Hindlimb muscle (tissue), 1 donor: ENCODE measurements around the gene PPP2R5A. TPM values are rescaled to one million over a fixed set of nuclear protein-coding genes. Genes with fewer than 3 reads are reported as not detected.
"Not testable (repeated sequence)": the region's sequence is repeated elsewhere in the genome, so short reads cannot be mapped to it uniquely, and the experiment has no call there.

Experiments used
- DNase-seq: peaks from one replicate; pipeline ENCODE4 v3.0.0-alpha.2; 2013
- polyA plus RNA-seq: library from polyadenylated mRNA; unstranded; fragments of 120-200 nt; gene quantifications from one replicate; pipeline ENCODE4 v1.2.1, GENCODE V29; 2013; ENCODE audit not compliant: insufficient read length

Gene PPP2R5A
- polyA plus RNA-seq, 1 donor = 26.6 TPM

- DNase-seq = no peak
Observed at GRCh38 chr1:212302745-212303383, 17.7 kb downstream of the PPP2R5A start.

- DNase-seq = no peak
Observed at GRCh38 chr1:212305342-212305741, 20.1 kb downstream of the PPP2R5A start.

GRCh38 chr1:212305984-212306452 lies 20.8 kb downstream of the PPP2R5A start:
- DNase-seq = not testable (repeated sequence)

- no peak for DNase-seq
Observed at GRCh38 chr1:212309967-212310366, 24.8 kb downstream of the PPP2R5A start.

DNA sequence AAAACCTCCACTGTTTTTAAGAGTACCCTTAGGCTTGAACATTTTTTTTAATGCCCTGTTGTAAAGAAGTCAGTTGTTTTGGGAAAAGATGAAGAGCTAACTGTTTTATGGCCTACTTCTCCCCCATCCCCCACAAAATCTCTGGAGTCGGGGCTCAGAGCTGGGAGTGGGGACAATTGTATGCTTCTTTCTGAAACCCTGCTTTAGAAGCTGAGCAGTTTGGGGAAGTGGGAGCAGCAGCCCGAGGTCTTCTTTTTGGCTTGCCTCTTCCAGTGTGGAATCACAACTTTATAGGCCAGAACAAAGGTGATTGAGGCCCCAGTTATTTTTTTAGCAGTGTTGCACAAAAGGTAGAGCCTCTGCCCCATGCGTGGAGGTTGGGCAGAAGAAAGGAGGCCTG lies 25.2 kb downstream of the PPP2R5A start:
- DNase-seq = no peak

- DNase-seq = no peak
Observed at GRCh38 chr1:212311836-212312497, 26.8 kb downstream of the PPP2R5A start.

- no peak for DNase-seq
Observed at GRCh38 chr1:212313616-212314015, 28.4 kb downstream of the PPP2R5A start.

DNA sequence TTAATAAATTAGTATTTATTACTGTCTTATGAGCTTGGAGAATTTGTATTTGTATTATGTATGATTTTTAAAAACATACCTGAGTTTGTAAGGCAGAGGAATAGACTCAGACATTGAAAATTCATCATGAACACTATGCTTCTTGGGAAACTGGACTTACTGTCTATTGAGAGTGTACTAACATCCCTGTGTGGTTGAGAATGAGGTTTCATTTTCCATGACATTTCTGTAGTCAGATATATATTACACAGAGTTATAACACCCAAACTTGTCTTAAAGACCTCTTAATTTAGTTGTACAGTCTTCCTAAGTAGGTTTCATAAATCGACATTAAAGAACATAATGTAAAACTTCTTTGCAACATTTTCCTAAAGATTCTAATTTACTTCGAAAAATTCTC lies 30.0 kb downstream of the PPP2R5A start:
- no peak for DNase-seq

GRCh38 chr1:212315907-212316306 lies 30.7 kb downstream of the PPP2R5A start:
- DNase-seq = no peak

- no peak for DNase-seq
Observed at GRCh38 chr1:212317916-212318315, 32.7 kb downstream of the PPP2R5A start.

- not testable (repeated sequence) for DNase-seq
Observed at GRCh38 chr1:212321031-212321430, 35.8 kb downstream of the PPP2R5A start.

GRCh38 chr1:212323066-212323465 lies 37.9 kb downstream of the PPP2R5A start:
- DNase-seq = no peak

GRCh38 chr1:212326541-212326940 lies 41.3 kb downstream of the PPP2R5A start:
- DNase-seq = no peak

DNA sequence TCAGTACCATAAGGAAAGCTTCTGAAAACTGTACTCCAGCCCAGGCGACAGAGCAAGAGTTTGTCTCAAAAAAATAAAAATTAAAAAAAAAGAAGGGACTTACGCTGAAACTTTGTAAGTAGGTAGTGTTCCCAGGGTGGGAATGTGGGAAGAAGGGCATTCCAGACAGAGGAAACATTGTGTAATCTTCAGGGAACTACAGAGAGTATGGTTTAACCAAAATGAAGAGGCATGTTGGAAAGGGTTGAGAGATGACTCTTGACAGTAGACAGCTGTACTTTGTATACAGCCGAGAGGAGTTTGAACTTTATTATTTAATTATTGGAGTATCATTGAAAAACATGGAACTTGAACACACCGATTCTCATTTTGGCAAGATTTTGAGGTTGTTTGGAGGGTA lies 43.0 kb downstream of the PPP2R5A start:
- DNase-seq = no peak

DNA sequence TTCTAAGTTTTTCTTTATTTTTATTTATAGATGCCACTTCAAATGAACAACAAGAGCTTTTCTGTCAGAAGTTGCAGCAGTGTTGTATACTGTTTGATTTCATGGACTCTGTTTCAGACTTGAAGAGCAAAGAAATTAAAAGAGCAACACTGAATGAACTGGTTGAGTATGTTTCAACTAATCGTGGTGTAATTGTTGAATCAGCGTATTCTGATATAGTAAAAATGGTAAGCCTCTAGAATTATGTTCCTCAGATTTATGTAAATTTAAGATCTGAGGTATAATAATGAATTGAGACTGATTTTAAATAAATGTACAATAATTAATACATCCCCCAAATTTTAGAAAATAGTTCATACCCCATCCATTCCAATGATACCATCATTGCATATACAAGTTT lies 43.9 kb downstream of the PPP2R5A start:
- no peak for DNase-seq

DNA sequence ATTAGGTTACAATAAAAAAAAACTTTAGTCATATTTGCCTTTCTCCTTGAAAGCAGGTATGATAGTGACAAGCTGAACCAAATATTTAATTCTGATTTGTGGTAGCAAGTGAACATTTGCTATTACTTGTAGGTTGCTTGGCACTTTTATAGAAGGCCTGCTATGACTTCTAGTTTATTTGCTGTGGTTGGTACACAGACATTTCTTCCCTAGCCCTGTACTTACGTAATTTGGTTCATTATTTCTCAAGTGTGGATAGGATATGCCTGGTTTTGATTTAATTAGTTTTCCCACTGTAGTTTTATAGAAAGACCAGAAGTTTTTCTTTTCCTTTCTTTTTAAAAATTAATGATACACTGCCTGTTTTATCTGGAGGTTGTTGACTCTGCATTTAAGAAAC lies 55.9 kb downstream of the PPP2R5A start:
- no peak for DNase-seq

GRCh38 chr1:212344905-212345304 lies 59.7 kb downstream of the PPP2R5A start:
- no peak for DNase-seq

DNA sequence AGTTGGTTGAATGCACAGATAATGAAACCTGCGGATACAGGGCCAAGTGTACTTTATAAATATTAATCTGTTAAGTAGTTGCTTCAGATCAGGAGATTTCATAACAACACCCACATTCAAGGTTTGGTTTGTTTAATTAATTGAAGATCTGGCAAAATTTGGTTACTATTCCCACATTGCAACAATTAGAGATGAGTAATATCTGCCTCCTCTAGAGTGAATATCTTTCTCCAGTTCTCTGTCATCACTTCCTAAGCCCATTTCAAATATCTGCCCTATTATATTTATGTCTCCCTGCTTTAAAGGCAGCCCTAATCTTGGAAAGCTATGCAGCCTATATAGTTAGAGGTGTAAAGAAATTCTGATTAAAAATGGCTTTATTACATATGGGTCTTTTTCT lies 61.4 kb downstream of the PPP2R5A start:
- no peak for DNase-seq

DNA sequence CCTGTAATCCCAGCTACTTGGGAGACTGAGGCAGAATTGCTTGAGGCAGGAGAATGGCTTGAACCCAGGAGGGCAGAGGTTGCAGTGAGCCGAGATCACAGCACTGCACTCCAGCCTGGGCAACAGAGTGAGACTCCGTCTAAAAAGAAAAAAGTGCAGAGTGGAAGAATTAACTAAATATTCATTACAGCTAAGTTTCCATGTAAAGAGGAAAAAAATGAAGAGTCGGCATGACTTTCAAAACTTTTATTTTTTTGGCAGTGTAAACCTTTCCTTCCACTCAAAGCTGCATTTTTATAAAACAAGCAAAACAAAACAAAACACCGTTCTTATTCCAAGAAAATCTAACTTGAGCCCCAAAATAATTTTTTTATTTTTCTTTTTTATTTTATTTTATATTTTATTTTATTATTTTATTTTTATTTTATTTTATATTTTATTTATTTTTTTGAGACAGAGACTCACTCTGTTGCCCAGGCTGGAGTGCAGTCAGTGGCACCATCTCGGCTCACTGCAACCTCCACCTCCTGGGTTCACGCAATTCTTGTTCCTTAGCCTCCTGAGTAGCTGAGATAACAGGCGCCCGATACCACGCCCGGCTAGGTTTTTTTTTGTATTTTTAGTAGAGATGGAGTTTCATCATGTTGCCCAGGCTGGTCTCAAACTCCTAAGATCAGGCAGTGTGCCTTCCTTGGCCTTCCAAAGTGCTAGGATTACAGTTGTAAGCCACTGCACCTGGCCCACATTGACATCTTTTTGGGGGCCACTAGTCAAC lies 66.6 kb downstream of the PPP2R5A start:
- no peak for DNase-seq

- no peak for DNase-seq
Observed at GRCh38 chr1:212353181-212353580, 68.0 kb downstream of the PPP2R5A start.

DNA sequence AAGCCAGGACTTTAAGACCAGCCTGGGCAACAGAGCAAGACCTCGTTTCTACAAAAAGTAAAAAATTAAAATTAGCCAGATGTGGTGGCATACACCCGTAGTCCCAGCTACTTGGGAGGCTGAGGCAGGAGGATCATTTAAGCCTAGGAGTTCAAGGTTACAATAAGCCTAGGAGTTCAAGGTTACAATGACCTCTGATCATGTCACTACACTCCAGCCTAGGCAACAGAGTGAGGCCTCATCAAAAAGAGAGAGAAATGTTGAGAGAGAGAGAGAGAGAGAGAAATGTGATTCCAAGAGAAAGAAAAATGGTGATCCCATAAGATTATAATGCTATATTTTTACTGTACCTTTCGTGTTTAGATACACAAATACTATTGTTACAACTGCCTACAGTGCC lies 69.3 kb downstream of the PPP2R5A start:
- DNase-seq = no peak

- no peak for DNase-seq
Observed at GRCh38 chr1:212355230-212355969, 70.2 kb downstream of the PPP2R5A start.
